HAP-1 (cell line): ENCODE results near the gene SETD1B.

Experiments
- DNase-seq, 2 experiments: peaks; one replicate each; pipeline ENCODE4 v3.0.0-alpha.2; 2016 to 2020; ENCODE audit warnings: low spot score in 2 of 2
- H3K27me3 ChIP-seq: fragments of 250-450 bp; sonication (Bioruptor Pico); 2 replicates; pipeline ENCODE4 v1.5.1; 2020; ENCODE audit warnings: low read depth, mild to moderate bottlenecking, moderate library complexity
- H3K36me3 ChIP-seq: fragments of 250-450 bp; sonication (Bioruptor Pico); replicated peaks from 2 replicates; pipeline ENCODE4 v1.5.1; 2020; ENCODE audit warnings: mild to moderate bottlenecking
- H3K4me1 ChIP-seq: fragments of 250-450 bp; sonication (Bioruptor Pico); 2 replicates; pipeline ENCODE4 v1.5.1; 2020; ENCODE audit warnings: mild to moderate bottlenecking
- H3K4me3 ChIP-seq: fragments of 250-450 bp; sonication (Bioruptor Pico); 2 replicates; pipeline ENCODE4 v1.5.1; 2020; ENCODE audit warnings: mild to moderate bottlenecking, moderate library complexity
- H3K9me3 ChIP-seq: fragments of 250-450 bp; sonication (Bioruptor Pico); 2 replicates; pipeline ENCODE4 v1.5.1; 2020; ENCODE audit warnings: mild to moderate bottlenecking, moderate library complexity
- in situ Hi-C: fragments of 300-500 bp; cut with MboI; formaldehyde crosslinking; loops from 3 replicates; pipeline ENCODE4 v1.14.3; 2020; ENCODE audit warnings: low sequenced_read_pairs, inconsistent platforms, mixed read lengths

Gene SETD1B

DNA sequence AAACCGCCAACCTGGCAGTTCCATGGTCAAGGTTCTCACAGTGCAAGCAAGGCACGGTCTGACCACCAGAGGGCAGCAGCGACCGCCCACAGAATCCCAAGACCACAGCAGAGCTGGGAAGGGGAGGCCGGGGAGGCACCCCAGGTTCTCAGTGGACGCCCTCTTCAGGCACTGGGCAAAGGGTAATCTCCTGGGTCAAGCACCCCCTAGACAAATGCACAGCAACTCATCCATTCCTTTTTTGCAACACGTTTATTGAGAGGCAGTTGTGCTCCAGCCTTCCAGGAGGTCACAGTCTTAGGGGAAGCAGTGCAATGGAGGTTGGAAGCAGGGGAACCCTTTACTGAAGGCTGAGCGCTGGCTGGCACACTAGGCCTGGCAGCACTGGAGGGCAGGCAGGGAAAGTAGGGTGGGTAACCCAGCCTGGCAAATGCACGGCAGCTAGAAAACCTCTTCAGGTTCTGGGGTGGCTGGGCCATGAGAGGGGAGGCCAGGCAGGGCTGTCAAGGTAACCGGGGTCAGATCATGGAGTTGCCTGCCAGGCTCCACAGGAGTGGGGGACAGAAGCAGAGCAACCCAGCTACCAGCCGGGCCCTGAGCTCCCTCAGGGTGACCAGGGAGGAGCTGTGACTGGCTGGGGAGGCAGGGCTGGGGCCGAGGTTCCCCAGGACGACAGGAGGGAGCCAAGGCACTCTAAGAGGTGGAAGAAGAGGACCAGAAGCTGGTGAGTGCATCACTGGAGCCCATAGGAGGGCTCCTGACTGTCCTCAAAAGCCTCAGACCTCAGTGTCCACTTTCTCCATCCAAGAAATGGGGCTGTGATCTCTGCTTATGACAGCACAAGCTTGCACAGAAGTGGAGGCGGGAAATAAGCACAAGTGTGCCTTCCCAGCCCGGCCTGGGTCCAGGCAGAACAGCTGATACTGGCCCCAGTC is 8.5 kb upstream of the SETD1B start:
- no peak overlapping the region; the same call in none of the 2 replicates for H3K4me3 ChIP-seq
- in situ Hi-C loops, result loop anchor here (5.0 kb wide), 1 partner anchor 92 kb away; the partner anchor contains the start of gene PSMD9
- no peaks in the 10 kb centered on the region for H3K9me3 ChIP-seq
- H3K27me3 ChIP-seq, result no peaks in the 10 kb centered on the region
- H3K36me3 ChIP-seq, result peaks cover 59% of the 10 kb centered on the region
- peak; percentile 63 to 92 for DNase-seq
- H3K4me1 ChIP-seq, result peaks cover 48% of the 10 kb centered on the region

DNA sequence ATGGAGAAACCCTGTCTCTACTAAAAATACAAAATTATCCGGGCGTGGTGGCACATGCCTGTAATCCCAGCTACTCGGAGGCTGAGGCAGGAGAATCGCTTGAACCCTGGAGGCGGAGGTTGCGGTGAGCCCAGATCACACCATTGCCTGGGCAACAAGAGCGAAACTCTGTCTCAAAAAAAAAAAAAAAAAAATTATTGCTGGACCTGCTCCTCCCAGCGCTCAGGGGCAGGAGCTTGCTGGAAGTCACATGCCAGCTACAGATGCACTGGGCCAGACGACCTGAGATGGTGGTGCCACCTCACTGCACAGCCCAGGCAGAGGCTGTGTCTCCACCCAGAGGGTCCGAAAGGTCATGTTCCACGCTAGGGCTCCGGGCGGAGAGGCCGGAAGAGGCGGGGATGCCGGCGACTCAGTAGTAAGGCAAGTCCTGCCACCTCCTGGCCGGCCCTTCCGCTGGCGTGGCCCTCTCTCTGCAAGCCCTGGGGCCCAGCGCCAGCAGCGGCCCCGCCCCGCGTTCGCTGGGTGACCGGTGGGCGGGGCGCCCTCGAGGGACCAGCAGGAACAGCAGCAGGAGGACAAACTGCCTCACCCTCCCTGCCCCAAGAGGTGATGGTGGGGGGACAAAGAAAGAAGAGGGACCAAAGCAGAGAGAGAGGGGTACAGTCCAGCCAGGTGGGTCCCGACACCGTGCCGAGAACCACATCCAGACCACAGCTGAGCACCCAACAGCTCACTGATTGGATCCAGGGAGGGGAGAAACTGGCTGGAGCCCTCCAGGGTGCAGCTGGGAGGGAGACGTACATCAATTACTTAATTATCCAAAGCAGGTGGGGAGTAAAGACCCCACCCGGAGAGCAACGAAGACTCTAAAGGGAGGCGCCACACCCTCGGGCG is 6.7 kb upstream of the SETD1B start:
- Histone ChIP-seq H3K27me3 (no peaks in the 10 kb centered on the region), H3K4me1 (peaks cover 45% of the 10 kb centered on the region), H3K36me3 (peaks cover 60% of the 10 kb centered on the region), H3K9me3 (no peaks in the 10 kb centered on the region), H3K4me3 (peak overlapping the region; percentile 74)
- DNase-seq, result peak; percentile 75 to 89
- in situ Hi-C loops, result loop anchor here (5.0 kb wide), 1 partner anchor 90 kb away; the partner anchor contains the start of gene PSMD9

DNA sequence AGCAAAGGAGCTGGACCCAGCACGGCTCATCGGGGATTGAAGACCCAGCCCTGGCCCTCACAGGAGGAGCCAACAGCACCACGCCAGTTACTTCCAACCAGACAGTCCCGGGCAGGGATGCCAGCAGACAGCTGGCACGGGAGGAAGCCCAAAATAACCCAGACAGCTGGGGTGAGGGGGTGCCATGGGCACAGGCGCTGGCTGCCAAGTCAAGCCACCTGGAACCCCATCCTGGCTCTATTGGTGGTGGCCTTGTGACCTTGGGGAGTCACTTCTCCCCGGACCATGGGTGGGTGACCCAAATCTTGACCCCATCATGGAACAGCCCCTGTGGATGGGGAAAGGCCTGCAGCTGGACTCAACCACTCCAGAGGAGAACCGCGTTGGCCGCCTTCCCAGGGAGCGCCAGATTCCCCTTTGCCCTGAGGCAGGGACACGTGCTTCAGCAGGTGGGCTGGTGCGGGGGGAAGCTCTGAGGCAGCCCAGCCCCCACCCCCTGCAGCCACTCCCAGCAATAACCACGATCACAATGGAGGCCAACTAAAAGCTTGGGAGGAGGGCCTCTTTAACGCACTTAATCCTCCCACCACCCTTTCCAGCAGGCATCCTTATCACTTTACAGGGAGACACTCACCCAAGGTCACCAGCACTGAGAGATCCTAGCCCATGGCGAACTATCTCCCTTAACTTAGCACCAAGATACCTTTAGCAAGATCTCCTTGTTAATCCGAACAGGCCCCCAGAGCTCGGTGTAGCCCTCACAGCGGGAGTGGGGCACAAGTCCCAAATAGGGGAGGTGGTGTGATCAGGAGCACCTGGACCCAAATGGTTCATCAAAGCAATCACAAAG is 5.6 kb upstream of the SETD1B start:
- in situ Hi-C loops, result loop anchor here (5.0 kb wide), 1 partner anchor 89 kb away; the partner anchor contains the start of gene PSMD9
- peak; percentile 93 to 96 for DNase-seq

DNA sequence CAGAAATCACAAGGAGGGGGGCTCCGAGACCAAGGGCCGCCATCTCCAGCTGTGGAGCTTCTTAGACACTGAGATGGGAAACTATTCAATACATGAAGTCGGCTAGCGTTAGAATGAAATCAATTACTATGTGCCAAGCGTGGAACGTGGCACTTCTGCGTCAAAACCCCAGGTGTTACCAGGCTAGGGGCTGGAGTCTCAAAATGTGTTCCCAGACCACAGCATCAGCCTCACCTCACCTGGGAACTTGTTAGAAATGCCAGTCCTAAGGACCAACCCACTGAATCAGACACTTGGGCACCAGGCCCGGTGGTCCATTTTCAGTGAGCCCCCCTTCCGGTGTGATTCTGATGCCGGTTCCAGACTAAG is 5.0 kb upstream of the SETD1B start:
- H3K4me1 ChIP-seq, result peaks cover 43% of the 10 kb centered on the region
- in situ Hi-C loops, result loop anchor here (5.0 kb wide), 1 partner anchor 89 kb away; the partner anchor contains the start of gene PSMD9
- H3K27me3 ChIP-seq, result no peaks in the 10 kb centered on the region
- H3K4me3 ChIP-seq, result peak overlapping the region; percentile 74
- DNase-seq, result no peak
- peaks cover 53% of the 10 kb centered on the region for H3K36me3 ChIP-seq
- no peaks in the 10 kb centered on the region for H3K9me3 ChIP-seq

More for the DNA sequence above, 5.6 kb upstream of the SETD1B start:
- Histone ChIP-seq H3K9me3 (no peaks in the 10 kb centered on the region), H3K4me1 (peaks cover 43% of the 10 kb centered on the region), H3K36me3 (peaks cover 53% of the 10 kb centered on the region), H3K27me3 (no peaks in the 10 kb centered on the region), H3K4me3 (peak overlapping the region; percentile 74)

DNA sequence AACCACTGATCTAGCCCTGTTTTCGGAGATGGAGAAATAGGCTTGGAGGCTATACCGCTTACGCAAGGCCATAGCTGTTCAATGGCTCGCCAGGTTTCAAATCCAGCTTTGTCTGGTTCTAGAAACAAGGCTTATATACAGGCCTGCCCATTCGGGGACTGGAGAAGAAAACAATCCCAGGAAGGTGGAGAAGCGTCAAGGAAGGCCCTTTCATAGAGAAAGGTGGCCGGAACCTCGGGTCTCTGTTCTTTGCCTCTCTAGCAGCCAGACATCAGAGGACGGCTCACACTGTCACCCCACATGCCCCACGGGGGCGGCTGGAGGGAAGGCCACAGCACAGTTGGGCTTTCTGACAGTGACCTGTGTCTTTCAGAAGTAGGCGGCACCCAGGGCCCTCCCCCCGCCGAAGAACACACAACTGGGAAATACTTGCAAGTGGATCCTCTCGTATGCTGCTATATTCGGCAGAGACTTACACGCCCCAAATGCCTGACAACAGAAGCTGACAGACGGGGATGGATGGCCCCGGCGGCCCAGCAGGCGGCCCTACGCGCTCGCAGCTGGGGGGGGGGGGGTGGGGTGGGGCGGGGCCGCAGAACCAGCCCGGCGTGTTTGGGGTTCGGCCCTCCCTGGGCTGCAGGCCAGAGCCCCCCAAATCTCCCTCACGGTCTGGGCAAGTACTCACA is 4.5 kb upstream of the SETD1B start:
- in situ Hi-C loops, result loop anchor here (5.0 kb wide), 1 partner anchor 88 kb away; the partner anchor contains the start of gene PSMD9
- H3K9me3 ChIP-seq, result no peaks in the 10 kb centered on the region
- no peaks in the 10 kb centered on the region for H3K27me3 ChIP-seq
- H3K36me3 ChIP-seq, result peaks cover 53% of the 10 kb centered on the region
- peaks cover 43% of the 10 kb centered on the region for H3K4me1 ChIP-seq
- DNase-seq, result peak; percentile 81 to 83
- H3K4me3 ChIP-seq, result peak overlapping the region; percentile 74

DNA sequence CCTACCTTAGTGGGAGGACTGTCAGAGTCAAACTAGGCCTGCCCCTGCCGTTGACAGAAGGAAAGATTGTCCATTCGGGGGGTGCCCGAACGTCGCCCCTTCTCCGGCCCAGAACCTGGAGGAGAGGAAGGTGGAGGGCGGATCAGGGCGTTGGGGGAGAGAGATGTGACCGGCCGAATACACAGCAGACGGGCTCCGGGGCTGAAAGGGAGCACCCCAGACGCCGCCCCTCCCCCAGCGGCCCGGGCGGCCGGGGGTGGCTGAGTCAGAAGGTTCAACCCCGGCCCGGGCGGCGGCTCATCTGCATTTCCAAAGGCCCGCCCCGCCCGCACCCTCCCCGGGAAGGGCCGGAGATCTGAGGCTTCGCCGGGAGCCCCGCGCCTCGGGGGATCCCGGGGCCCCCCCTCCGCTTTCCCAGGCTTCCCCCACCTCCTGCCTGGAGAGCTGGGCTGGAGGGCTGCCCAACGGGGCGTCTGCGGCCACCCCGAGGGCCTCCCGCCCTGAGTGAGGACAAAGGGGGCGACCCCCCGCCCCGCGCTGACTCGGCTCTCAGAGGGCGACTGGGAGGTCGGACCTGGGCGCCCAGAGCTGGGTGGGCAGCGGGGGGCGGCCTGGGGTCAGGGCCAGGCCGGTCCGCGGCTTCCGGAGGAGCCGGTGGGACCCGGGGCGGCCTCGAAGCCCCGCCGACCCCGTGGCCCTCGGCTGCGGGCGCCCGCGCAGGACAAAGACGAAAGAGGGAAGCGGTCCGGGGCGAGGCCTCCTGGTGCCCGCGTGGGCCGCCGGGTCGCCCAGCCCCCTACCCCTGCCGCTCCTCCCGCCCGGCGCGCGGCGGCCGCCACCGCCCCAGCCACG is 3.7 kb upstream of the SETD1B start:
- Histone ChIP-seq H3K27me3 (no peaks in the 10 kb centered on the region), H3K4me3 (peak overlapping the region; percentile 74), H3K4me1 (peaks cover 35% of the 10 kb centered on the region), H3K9me3 (no peaks in the 10 kb centered on the region), H3K36me3 (peaks cover 52% of the 10 kb centered on the region)
- in situ Hi-C loops, result loop anchor here (5.0 kb wide), 1 partner anchor 87 kb away; the partner anchor contains the start of gene PSMD9
- peak; percentile 74 to 87 for DNase-seq

DNA sequence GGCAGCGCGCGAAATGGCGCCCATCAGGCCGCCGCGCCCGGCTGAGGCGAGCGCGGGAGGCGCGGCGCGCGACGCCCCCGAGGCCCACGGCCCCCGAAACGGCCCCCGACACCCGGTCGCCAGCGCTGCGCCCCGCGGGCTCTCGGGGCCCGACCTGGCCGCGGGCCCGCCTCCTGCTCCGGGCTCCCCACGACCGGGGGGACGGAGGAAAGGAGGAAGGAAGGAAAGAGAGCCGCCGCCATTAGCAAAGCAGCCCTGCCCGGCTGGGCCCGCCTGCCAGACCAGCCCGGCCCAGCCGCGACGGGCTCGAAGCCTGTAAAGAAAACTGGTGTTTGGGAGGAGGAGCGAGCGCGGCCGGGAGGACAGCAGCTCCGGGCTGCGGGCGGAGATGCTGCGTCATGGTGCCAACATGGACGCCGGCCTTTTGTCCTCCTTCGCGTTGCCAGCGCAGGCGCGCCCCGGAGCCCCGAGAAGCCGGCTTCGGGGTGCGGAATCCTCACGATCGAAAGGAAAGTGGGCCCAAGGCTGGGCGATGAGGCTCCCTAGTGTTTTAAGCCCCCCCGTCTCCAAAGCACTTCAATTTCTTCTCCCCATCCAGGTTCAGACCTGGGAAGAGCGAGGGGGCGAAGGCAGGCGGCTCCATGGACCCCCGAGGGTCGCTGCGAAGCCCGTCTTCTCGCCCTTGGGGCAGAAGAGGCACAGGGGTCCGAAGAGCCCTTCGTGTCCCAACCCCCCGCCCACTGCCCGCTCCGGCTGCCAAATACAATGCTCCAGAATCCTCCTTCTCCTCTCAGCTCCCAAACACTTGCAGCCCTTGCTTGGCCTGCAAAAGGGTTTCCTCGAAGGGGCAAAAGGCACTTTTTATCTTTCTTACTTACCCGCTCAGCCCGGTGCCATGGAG is 2.9 kb upstream of the SETD1B start:
- Histone ChIP-seq H3K9me3 (no peaks in the 10 kb centered on the region), H3K4me3 (peak overlapping the region; percentile 66), H3K4me1 (peaks cover 33% of the 10 kb centered on the region), H3K27me3 (no peaks in the 10 kb centered on the region), H3K36me3 (peaks cover 43% of the 10 kb centered on the region)
- in situ Hi-C loops, result no loop called here
- peak; percentile 44 to 76 for DNase-seq

DNA sequence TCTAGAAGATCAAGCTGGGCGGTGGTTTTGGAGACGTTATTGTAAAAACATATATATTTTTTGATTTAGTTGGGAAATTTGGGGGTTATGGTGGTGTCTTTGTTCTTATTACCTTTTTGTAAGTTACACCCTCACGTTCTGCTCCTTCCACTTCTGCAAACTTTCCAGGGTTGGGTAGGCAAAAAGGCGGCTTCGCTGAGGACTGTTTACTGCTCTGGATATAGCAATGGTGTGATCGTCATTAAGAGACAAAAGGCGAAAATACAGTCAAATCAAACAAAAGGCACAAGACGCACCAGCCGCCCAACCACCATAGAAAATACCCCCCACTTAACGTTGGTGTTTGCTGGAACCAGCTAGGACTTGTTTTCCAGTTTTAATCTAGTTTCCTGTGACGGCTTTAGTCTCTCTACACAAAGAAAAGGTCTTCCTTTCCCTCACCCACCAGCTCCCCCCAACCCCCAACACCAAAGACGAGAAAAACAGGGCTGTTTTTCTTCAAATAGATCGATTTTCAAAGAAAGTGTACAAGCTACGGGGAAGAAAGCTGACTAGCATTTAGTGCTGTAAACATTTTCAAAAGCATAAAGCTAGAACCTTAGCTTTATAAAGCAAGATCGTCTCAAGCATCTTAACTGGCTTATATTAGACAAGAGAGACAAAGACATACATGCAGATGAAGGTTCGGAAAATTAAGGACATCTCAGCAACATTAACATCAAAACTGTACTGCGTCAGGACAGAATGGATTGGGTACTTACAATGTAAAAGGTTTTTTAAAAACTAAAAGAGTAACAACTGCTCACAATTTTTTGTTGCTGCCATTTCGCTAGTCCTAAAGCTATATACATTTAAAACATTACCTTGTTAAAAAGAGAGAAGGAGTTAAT is 2.0 kb upstream of the SETD1B start:
- no peaks in the 10 kb centered on the region for H3K9me3 ChIP-seq
- in situ Hi-C loops, result no loop called here
- H3K4me3 ChIP-seq, result peak overlapping the region; percentile 66
- H3K36me3 ChIP-seq, result peaks cover 34% of the 10 kb centered on the region
- peak; percentile 77 to 89 for DNase-seq
- H3K4me1 ChIP-seq, result peaks cover 28% of the 10 kb centered on the region
- H3K27me3 ChIP-seq, result no peaks in the 10 kb centered on the region

DNA sequence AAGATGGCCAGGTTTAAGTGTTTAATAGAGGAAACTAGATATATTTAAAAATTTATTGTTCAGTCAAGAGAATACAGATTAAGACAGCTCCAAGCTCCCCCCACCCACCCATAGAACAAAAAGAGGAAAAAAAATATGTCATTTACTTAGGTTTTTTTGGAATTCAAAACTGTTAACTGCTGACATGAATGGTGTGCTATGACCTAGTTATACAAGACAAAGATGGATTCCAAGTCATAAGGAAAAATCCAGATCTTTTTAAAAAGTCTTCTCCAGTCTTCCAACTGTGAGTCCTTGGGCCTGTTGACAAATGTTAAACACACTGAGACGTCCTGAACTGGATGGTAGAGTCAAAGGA is 1.3 kb upstream of the SETD1B start:
- peaks cover 23% of the 10 kb centered on the region for H3K4me1 ChIP-seq

DNA sequence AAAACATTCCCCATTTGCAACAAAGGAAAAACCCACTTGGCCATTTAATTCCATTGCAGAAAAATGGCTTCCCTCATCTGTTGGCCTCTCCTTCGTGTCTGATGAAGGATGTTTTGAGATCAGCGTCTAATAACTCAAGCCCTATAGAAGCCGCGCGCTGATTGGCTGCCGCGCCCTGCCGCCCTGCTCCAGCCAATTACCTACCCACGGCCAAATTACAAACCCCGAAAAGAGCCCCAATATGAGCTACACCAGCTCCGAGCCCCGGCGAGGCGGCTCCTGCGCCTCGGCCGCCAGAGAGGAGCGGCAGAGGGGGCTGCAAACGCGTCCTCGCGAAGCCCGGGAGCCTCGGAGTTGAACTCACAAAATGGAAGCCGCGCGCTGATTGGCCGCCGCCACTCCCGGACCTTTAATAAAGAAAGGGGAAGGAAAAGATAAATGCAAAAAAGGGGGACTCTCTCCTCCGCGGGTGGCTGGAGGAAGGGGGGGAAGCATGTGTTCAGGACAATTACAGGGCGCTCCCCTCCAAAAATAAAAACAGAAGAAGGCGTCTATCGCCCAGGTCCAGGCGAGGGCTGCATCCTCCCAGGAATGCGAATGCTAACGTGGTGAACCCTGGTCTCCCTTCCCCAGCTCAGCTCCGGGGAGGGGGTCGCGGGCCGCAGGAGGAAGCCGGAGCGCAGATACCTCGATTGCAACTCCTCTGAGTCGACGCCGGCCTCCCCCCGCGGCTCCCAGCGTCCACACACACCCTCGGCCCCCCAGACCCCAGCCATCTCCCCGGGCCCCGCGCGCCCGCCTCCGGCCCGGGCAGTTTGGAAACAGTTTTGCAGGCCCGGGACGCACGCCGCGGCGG is 738 bp upstream of the SETD1B start:
- Histone ChIP-seq H3K9me3 (no peaks in the 10 kb centered on the region), H3K4me3 (peak overlapping the region; percentile 66), H3K36me3 (peaks cover 26% of the 10 kb centered on the region), H3K27me3 (no peaks in the 10 kb centered on the region), H3K4me1 (peaks cover 18% of the 10 kb centered on the region)
- peak; percentile 91 to 96 for DNase-seq
- in situ Hi-C loops, result no loop called here

More for the DNA sequence above, 1.3 kb upstream of the SETD1B start:
- in situ Hi-C loops, result no loop called here
- Histone ChIP-seq H3K9me3 (no peaks in the 10 kb centered on the region), H3K27me3 (no peaks in the 10 kb centered on the region), H3K4me3 (peak overlapping the region; percentile 66), H3K36me3 (peaks cover 29% of the 10 kb centered on the region)
- no peak for DNase-seq
